COLO668 (cell line): ENCODE measurements around the gene DYNC2H1.

Experiments
- DNase-seq: peaks from one replicate; lab custom pipeline; 2025; ENCODE audit not compliant: unreplicated experiment; lab: John Stamatoyannopoulos, UW

The DYNC2H1 gene, protein sequence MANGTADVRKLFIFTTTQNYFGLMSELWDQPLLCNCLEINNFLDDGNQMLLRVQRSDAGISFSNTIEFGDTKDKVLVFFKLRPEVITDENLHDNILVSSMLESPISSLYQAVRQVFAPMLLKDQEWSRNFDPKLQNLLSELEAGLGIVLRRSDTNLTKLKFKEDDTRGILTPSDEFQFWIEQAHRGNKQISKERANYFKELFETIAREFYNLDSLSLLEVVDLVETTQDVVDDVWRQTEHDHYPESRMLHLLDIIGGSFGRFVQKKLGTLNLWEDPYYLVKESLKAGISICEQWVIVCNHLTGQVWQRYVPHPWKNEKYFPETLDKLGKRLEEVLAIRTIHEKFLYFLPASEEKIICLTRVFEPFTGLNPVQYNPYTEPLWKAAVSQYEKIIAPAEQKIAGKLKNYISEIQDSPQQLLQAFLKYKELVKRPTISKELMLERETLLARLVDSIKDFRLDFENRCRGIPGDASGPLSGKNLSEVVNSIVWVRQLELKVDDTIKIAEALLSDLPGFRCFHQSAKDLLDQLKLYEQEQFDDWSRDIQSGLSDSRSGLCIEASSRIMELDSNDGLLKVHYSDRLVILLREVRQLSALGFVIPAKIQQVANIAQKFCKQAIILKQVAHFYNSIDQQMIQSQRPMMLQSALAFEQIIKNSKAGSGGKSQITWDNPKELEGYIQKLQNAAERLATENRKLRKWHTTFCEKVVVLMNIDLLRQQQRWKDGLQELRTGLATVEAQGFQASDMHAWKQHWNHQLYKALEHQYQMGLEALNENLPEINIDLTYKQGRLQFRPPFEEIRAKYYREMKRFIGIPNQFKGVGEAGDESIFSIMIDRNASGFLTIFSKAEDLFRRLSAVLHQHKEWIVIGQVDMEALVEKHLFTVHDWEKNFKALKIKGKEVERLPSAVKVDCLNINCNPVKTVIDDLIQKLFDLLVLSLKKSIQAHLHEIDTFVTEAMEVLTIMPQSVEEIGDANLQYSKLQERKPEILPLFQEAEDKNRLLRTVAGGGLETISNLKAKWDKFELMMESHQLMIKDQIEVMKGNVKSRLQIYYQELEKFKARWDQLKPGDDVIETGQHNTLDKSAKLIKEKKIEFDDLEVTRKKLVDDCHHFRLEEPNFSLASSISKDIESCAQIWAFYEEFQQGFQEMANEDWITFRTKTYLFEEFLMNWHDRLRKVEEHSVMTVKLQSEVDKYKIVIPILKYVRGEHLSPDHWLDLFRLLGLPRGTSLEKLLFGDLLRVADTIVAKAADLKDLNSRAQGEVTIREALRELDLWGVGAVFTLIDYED (N-terminal part only)

GRCh38 chr11:103108933-103109817 is at the start of gene DYNC2H1:
DYNC2H1 (plus strand) TSS chr11:103109426; CDS start chr11:103109575, 149 bp downstream.
- peak; percentile 94 for DNase-seq

- DNase-seq = no peak
Observed at GRCh38 chr11:103061656-103062055, 47.6 kb upstream of the DYNC2H1 start.

- no peak for DNase-seq
Observed at GRCh38 chr11:103067118-103067517, 42.1 kb upstream of the DYNC2H1 start.

- no peak for DNase-seq
Observed at GRCh38 chr11:103069367-103069766, 39.9 kb upstream of the DYNC2H1 start.

DNA sequence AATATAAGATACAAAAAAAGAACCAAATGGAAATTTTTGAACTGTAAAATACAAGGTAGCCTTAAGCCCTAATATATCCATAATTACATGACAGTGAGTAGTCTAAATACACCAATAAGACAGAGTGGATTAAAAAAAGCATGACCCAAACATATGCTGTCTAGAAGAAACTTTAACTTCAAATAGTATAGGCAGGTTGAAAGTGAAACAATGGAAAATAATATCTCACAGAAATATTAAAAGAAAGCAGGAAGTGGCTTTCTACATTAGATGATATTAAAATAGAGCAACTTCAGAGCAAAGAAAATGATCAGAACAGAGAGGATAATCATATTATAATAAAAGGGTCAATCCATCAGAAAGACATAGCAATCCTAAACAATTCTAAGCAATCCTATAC is 39.1 kb upstream of the DYNC2H1 start:
- no peak for DNase-seq

DNA sequence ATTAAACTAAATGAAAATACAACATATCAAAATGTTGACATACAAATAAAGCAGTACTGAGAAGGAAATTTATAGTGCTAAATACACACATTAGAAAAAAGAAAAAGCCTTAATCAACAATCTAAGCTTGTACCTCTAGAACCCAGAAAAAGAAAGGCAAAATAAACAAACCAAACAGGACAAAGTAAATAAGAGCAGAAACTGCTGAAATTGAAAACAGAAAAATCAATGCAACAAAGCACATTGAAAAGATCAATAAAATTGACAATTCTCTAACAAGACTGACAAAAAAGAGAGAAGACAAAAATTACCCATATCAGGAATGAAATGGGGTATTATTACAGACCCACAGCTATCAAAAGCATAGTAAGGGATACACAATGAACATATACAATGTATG is 38.2 kb upstream of the DYNC2H1 start:
- DNase-seq = no peak

DNA sequence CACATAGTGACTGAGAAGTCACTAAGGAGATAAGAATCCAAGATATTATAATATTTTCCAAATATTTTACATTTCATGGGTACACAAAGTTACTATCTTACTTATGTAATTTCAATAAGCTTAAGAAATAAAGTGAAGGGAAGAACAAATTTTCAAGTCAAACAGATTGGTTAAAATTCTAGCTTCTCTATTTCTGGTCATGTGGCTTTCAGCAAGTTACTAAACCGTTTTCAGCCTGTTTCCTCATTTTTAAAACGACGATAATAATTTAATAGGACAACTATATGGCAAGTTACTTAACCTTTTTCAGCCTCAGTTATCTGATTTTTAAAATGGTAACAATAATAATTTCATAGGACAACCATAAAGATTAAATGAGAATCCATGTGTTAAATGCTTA is 32.9 kb upstream of the DYNC2H1 start:
- no peak for DNase-seq

DNA sequence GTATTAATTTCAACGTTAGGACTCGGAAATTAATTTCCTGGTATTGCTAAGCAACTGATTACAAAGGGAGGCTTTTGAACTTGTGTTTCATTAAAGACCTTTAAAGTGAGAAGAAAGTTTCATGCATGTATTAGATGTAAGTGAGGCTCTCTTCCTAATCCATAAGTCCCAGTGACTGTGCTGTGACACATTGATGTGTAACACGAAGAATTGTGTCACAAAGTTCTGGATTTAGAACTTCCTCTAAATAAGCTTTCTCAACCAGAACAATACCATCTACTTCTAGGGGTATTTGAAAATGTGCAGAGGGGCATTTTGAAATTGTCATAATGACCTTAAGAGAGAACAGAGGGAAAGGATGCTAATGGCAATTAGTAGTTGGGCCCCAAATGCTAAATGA is 31.7 kb upstream of the DYNC2H1 start:
- DNase-seq = no peak

- no peak for DNase-seq
Observed at GRCh38 chr11:103078710-103079109, 30.5 kb upstream of the DYNC2H1 start.

DNA sequence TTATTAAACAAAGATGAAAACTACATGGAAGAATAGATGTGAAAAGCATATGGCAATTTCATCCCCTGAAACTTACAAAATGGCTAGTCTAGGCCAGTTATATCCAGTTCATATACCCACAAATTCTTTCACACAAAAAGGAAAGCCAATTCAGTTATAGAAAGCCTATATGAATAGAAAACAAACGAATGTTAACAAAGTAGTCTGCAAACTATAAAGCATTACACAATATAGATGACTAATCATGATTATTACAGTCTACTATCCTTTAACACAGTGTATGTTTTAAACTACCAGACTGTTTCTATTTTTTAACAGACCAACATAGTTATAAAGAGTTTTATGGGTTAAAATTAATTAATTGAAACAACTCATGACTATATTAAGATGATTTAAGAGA is 29.4 kb upstream of the DYNC2H1 start:
- no peak for DNase-seq

GRCh38 chr11:103085758-103086365 is 23.4 kb upstream of the DYNC2H1 start:
- DNase-seq = no peak

DNA sequence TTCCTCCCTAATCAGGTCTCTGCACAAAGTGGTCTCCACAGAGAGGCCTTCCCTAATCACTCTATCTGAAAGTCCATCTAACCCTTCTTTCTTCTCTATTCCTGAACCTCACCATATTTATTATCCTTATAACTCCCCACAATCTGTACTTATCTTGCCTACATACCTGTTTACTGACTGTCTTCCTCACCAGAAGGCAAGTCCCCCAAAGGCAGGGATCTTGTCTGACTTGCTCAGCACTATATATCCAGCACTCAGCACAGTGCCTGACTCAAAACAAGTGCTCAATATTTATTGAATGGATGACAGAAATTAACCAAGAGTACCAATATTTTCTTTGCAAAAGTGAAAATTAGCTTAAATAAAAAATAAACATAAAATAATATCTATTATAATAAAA is 22.8 kb upstream of the DYNC2H1 start:
- no peak for DNase-seq

DNA sequence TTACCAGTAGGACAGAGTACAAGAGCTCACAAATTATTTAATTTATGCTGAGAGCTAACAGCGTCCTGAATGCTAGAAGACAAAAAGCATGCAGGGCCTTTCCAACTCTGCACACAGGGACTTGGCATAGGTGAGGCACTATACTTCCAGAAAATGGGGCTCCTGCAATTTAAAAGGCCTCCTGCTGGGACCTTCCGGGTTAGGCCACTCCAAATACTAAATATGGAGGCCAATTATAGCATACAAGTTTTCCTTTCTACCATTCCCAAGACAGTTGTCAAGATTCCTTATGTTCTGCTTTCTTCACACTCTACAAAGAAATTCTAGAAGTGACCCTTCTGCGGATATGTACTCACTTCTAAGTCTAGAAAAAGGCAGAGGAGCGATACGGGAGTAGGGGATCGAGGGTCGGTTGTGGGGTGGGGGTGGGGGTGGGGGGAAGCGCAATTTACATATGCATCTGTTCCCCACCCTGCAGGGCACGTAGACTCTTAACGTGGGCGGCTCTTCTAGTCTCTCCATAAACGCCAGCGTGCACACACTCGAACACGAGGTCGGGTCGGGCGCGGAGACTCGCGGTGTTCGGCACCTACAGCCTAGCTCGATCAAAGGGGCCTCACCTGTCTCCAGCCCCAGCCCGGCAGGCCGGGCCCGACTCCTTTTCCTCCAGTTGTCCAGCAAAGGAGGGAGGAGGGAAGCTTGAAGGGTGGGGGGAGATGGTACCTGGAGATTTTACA is 18.0 kb upstream of the DYNC2H1 start:
- DNase-seq = peak; percentile 53

DNA sequence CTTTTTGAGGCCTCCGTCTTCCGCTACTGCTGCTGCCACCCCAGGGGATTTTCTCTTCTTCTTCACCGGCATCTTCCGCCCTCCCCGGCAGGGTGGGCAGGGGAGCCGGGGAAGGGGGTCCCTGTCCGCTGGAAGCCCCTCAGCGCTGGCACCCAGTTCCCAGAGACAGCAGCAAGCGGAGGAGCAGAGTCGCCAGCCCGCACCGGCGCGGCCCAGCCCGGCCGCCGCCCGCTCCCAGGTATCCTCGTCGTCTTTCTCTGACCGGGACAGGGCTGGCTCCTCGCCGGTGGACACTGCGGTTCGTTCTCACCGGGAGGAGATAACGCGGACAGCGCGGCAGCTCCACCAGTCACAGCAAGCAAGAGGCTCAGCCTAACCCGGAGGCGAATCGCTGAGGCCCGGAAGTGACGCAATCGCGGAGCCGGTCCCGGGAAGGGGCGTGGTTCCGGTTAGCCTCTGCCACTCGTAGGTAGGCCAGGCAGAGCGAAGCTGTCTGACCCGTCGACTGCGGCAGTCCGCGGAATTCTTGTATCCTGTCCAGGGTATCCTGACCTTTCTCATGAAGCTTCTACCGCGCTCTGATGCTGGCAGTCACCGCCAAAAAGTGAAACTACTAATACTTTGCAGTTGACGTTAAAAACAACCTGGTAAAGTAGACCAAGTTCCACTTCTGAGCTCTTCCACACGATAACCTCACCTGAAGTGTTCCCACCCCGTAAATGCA is 17.3 kb upstream of the DYNC2H1 start, which contains the start of gene DCUN1D5:
DCUN1D5 (minus strand) TSS at position 360 of the 724 bp plus-strand sequence; CDS start at position 72, 288 bp downstream.
- DNase-seq = peak; percentile 94

DNA sequence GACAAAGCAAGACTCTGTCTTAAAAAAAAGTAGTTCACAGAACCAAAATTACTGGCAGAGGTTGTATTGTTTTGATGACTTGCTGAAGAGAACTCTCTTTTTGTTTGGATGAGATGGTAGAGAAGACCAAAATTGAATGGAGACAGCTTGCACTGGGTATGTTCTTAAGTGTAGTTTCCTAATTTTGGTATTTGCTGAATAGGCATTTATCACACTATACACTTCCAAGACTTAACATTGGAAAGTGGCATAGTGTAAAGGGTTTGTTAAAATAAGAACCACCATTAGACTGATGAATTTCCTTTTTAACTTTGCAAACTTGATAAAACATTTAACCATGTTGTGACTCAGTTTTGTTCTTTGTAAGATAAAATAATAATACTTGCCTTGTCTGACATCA is 11.9 kb upstream of the DYNC2H1 start:
- no peak for DNase-seq

GRCh38 chr11:103109818-103110388 is 677 bp downstream of the DYNC2H1 start:
- no peak for DNase-seq

DNA sequence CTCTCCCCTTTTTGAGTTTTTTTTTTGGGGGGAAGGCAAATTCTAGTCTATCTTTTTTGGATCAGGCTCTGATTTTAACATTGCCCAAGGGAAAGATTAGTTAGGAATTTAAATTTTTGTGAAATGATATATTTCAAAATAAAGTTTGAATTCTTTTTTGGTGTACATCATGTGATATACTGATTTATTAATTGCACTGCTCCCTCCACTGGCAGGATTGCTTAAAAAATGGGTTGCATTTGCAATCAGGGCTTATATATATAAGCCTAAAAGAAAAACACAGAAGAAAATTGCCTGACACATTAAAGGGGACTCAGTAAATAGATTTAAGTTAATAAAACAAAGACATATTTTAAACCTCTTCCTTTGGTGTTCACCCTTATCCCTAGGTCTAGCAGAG is 1.2 kb downstream of the DYNC2H1 start:
- DNase-seq = no peak

- DNase-seq = no peak
Observed at GRCh38 chr11:103111400-103111799, 2.2 kb downstream of the DYNC2H1 start.
